GM19372 (cell line): ENCODE results near the gene NTRK3.
"Not testable (repeated sequence)": the region's sequence is repeated elsewhere in the genome, so short reads cannot be mapped to it uniquely, and the experiment has no call there.

Source experiments
- ATAC-seq: cut with Tn5 transposase; IDR thresholded peaks from one replicate; pipeline ENCODE4 v1.9.1; 2021; ENCODE audit warnings: mild to moderate bottlenecking, low read depth, moderate library complexity; ENCODE audit not compliant: unreplicated experiment

NTRK3 gene

DNA sequence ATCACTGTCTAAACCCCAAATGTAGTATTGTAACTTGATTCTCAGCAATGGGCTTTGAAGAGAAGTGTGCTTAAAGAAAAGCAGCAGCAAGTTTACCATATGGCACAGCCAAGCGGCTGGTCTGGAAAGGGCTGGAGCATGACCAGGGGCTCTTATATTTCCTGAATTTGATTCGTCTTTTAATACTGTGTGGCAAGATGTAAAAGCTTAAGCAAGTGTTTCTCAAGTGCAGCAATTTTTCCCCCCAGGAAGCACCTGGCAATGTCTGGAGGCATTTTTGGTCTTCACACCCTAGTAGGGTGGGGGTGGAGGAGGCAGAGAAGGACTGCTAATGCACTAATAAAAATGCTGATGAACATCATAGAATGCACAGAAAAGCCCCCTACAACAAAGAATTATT is 397.9 kb downstream of the NTRK3 start:
- no peak for ATAC-seq

DNA sequence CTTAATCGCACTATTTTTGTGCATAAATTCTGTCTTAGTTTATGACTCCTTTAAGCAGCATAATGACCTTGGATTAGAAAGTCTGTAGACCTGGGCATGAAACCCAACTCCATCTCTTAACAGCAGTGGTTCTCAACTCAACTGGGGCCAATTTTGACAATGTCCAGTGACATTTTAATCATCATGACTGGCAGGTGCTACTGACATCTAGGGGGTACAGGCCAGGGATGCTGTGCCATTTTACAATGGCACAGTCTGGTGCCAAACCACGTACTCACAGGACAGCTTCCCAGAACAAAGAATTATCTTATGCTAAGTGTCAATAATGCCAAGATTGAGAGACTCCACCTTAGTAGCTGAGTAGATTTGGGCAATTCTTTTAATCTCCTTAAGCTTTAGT is 405.0 kb downstream of the NTRK3 start:
- no peak for ATAC-seq

DNA sequence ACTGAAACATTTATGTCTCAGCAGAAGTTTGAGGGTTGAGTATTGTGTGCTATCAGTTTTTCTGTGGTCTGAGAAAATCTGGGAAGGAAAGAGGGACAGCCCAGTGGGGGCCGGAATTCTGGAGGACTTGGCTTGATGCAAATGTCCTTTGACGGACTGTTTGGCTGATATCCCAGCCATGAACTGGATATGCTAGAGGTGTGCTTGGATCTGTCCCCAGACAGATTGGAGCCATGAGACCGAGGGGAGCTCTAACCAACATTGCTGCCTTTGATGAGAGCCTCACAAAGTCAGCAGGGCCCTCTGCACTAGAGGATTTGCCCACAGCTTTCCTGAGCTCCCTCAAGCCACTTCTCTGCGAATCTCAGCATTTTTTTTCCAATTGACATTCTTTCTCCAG is 405.6 kb downstream of the NTRK3 start:
- no peak for ATAC-seq

DNA sequence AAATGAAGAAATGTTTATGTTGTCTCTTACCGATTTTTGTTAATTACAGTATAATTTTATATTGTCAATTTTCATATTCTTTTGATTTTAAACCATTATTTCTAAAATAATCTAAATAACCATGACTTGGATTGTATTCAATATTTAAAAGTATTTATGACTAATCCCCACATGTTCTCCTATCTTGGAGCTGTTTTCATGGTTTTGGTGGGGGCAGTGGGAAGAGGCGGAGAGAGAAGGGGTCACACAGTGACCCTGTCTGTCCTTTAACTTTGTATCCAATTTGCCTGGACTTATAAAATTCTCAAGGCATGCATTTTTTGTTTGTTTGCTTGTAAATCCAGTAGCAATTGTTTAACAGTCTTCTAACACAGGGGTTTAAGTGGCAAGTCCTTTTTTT is 407.4 kb downstream of the NTRK3 start:
- ATAC-seq: no peak

DNA sequence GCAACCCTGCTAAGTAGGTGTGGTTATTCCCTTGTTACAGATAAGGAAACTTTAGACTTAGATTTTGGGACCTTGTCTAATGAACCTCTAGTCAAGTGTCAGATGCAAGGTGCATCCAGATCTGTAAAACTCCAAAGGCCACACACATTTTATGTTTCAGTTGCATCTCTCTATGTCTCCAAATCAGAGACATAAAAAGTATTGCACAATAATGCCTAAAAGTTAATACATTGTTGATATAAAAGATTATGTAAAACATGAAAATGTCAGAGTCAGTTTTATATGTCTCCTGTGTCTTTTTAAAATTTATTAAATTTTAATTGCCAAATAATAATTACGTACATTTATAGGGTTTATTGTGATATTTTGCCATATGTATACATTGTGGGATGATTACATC is 408.5 kb downstream of the NTRK3 start:
- no peak for ATAC-seq

DNA sequence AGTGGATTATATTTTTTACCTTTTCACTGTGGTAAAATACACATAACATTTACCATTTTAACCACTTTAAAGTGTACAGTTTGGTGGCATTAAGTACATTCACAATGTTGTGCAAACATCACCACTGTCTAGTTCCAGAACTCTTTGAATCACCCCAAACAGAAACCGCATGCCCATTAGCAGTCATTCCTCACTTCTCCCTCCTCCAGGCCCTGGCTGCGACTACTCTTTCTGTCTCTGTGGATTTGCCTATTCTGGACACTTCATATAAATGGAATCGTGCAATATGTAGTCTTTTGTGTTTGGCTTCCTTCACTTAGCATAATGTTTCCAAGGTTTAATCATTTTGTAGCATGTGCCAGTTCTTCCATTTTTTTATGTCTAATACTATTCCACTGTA is 409.8 kb downstream of the NTRK3 start:
- ATAC-seq: no peak

DNA sequence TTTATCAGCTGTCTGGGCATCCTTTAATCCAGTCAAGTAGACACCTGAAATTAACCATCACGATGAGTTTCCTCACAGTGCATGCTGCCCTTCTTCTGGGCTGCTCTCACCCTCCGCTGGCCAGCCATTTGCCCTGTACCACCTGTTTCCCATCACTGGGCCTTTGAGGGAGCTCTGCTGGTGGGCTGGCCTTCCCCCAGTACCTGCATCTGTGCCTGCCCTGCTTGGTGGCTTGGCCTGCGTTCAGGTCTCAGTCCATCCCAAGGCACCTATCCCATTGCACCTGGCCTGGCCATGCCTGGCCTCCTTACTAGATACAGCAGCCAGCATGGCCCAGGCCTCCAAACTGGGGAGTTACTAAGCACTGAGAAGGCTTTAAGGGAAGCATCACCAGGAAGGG is 413.2 kb downstream of the NTRK3 start:
- ATAC-seq: no peak

DNA sequence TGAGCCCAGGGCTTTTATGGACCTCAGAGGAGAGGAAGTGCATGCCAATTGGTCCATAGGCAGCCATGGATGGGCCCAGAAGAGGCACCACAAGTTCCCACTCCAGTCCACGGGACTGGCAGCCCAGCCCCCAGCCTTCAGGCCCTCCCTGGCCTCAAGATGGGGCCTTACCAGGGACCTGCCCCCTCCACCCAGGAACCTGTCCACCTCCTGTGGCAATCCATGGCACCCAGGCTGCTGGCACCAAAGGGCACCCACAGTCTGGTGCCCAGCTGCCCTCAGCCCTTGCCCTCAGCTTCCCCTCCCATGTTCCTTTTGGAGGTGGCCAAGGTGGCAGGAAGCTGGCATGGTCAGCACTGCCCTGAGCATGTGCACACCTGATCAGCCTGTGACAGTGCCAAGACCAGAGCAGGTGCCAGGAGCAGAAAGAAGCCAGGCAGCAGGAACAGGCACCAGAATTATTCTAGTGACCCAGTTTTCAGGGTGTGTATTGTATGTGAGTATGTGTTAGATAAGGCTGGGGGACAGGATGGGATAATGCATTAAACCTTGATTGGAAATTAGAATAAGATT is 415.0 kb downstream of the NTRK3 start:
- ATAC-seq: no peak

DNA sequence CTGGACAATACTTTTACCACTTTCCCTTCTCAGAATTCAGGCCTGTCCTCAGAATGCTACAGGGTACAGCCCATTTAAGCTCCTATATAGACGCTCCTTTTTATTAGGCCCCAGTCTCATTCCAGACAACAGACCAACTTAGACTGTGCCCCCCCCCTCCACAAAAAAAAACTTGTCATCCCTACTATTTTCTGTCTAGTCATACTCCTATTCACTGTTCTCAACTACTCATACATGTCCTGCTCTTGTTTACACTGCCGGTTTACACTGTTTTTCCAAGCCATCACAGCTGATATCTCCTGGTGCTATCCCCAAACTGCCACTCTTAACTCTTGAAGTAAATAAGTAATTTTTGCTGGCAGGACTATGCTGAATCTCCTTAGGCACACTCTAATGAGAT is 420.7 kb downstream of the NTRK3 start:
- not testable (repeated sequence) for ATAC-seq

DNA sequence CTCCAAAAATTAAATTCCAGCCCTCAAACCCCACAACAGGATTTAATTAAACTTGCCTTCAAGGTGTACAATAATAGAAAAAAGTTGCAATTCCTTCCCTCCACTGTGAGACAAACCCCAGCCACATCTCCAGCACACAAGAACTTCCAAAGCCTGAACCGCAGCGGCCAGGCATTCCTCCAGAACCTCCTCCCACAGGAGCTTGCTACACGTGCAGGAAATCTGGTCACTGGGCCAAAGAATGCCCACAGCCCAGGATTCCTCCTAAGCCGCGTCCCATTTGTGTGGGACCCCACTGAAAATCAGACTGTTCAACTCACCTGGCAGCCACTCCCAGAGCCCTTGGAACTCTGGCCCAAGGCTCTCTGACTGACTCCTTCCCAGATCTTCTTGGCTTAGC is 423.2 kb downstream of the NTRK3 start:
- ATAC-seq: not testable (repeated sequence)

DNA sequence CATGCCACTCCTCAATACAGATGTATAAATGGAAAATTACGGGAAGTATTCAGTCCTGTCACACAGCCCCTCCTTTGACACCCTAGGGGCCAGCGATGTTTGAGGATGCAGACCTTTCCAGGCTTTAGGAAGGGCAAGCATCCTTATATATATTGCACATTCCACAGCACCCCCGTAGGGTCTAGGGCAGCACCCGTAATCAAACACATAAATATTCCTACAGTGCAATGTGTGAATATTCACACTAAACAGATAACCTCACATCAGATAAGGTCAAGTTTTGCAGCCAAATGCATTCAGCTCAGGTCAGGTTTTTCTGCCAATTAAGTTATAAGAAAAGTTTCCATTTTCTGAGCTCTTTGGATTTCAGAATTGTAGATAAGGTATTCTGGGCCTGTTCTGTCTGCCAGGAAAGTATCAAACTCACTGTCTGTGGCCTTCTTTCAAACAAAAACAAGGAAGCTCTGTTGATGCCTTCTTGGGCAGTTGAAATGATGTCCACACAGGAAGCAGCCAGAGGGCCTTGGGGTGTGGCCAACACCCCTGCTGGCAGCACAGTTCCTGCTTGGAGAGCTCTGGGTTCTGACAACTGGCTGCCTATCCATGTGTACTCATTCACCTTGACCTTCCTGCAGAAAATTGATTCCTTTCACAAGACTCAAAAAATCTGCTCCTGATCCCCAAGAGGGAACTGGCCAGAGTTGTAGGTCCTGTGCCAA is 427.0 kb downstream of the NTRK3 start:
- ATAC-seq: no peak

DNA sequence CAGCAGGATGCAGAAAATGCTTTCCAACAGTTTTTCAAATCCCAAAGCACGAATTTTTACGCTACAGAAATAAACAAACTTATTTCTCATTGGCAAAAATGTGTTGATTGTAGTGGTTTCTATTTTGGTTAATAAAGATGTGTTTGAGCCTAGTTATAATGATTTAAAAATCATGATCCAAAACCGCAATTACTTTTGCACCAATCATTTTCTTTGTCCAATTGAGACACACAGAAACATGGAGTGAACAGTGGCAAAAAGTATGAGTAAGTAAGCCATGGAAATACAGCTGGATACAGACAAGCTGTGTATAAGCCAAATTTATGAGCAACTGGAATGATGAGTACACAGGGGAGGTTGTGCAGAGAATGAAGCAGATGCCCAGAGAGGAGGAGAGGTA is 427.9 kb downstream of the NTRK3 start:
- no peak for ATAC-seq

DNA sequence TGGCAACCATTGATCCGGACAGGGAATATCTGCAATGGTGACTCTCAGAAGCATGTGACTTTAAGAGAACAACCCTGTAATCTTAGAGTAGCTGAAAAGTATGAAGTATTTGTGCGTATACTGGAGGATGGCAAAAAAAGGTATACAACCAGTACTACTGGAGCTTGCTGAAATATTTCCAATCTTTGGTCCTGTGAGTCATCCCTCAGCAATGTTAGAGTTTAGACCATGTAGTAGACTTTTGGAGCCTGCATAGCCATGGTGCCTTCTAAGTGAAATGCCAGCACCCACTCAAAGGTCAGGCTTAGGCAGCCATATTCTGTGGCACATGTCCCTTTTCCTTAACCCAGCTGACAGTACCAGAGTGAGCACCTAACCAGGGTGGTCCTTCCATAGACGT is 429.4 kb downstream of the NTRK3 start:
- ATAC-seq: no peak

DNA sequence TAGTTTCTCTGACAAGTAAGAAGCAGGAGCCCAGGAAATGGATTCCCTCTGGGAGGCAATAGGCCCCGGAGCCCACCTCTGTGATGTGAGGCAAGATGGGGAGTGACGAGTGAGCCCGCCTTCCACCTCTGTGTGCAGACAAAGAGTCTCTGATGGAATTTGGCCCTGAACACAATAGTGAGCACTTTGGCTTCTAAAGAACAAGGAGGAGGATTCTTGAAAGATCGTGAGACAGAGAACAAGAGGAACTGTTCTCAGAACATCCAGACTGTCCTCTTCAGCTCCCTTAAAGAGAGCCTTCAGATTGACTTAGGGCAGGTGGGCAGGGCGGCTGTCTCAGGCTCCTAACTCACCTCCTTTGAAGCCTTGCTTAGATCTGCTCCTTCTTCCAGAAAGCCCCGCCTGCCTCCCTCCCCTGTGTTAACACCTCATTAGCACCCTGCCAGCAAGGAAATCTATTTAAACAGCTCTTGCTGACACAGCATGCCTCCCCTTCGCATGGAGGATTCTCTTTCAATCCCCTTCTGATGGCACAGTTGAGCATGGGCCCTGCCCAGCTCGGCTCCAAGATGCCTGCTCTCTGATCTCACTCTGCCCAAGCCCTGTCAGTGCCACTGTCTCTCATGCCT is 430.3 kb downstream of the NTRK3 start:
- ATAC-seq: no peak

DNA sequence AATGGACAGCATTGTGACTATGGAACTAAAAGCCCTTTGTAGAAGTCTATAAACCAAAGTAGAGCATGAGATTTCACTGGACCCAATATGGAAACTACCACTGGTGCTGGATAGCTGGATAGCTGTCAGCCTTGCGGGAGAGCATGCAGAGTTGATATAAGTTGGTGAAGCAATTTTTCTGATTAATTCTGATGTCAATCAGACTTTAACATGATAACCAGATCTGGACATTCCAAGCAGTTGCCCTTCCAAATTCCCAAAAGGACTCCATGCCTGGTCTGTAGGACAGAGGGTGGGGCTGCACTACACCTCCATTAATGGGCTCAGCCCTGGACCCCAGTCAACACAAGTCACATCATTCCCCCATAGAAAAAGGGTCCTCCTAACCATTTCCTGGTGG is 437.8 kb downstream of the NTRK3 start:
- ATAC-seq: no peak

DNA sequence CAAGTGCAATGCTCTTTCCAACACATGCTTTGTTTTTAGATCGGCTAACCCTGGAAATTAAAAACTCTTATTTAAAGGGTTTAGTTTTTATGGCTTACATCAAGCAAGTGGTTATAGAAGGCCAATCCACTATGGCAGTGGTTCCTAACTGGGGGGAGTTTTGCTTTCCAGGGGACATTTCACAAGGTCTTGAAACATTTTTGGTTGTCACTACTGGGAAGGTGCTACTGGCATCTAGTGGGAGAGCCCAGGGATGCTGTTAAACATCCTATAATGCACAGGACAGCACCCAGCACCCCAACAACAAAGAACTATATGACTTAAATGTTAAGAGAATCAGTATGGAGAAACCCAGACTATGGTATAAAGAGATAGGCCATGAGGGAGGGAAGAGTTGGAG is 439.0 kb downstream of the NTRK3 start:
- ATAC-seq: no peak

DNA sequence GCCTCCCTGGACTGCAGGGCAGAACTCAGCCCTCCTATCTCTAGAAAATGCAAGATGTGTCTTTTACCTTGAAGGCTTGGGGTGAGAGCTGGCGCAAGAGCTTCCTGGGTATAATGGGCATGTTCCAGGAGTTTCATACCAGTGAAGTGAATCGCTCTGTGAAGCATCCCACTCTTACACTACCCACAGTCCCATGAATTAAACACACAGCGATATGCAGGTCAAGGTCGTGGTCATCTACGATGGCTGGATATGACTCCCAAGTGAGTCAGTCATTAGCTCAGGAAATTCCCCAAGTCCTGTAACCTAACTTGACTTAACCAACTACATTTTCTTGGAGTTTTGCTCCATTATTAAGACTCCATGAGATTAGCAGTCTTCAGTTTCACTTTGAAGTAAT is 439.7 kb downstream of the NTRK3 start:
- ATAC-seq: no peak

DNA sequence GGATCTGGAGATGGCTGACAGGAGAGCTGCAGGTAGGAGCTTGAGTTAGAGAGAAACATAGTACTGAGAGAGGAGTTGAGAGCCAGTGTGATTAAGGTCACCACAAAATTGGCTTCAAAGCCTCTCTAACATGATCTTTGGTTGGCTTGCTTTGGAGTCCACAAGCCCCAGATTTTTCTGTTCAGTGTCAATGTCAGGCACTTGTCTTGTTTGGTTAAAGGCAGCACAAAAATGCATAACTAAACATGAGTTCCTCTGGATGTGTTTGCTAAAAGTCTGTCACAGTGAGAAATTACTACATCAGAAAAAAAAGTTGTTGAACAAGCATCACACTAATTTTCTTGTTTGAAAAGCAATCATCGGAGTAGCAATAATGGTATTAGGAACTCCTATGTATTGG is 440.5 kb downstream of the NTRK3 start:
- no peak for ATAC-seq
